ENCODE results near the gene CD46.

CD46 gene

DNA sequence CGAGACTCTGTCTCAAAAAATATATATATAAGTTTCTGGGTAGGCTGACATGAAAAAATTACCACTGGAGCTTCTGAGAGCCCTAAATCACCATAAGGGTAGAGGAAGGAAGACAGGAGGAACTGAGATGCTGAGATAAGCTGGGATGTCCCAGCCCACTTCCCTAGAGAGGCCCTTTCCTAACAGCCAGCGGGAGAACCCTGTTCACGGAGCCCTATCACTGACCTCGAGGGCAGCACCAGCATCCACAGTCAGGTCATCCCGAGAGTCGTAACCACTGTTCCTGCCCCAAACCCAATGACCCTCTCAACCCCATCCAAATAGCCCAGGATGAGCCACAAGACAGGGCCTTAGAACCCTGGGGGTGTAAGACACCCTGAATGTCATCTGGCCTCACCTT is 81.5 kb downstream of the CD46 start:
- Histone ChIP-seq H3K4me1 (ENCODE audit: control insufficient read depth, insufficient read depth, low read length, poor library complexity, severe bottlenecking) (peaks cover 35% of the 10 kb centered on the region), H3K36me3 (ENCODE audit: control insufficient read depth, insufficient read depth, low read length) (no peaks in the 10 kb centered on the region), H3K27ac (ENCODE audit: insufficient read depth, low read length, poor library complexity, severe bottlenecking) (peak overlapping the region; percentile 69), H3K27me3 (replicated peaks; ENCODE audit: control insufficient read depth, insufficient read depth, low read length, poor library complexity, severe bottlenecking) (no peaks in the 10 kb centered on the region), H3K9me3 (ENCODE audit: control insufficient read depth, low read length) (no peaks in the 10 kb centered on the region), H3K4me3 (ENCODE audit: insufficient read depth, low read depth, low read length, poor library complexity, severe bottlenecking) (no peak overlapping the region)
- no peak for DNase-seq

DNA sequence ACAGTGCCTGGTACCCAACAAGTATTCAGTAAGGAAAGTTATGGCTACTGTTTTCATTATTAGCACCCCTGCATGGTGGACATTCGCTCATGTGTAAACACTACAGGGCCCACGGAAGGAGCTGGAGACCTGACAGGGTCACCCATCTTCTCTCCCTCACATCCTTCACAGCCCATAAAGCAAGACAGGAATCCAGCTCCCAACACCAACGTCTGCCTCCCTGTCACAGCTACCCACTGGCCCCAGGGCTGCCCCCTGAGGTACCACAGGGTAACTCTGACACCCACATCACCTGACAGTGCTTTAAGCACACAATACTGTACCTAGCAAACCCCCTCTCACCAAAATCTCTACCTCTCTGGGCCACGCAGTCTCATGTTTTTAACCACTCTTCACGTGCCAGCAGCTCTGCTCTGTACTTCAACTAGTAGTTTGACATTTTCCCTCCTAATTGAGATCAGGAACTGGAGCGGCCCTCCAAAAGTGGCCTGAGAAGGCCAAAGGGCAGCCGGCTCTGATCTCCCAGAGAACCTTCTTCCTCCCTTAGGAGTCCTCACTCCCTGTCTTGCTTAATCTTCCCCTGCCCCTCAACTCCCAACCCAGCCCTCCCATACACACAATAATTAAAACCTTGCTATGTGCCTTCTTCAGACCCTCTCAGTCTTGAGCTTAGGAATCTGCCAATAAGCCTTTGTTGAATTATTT is 82.3 kb downstream of the CD46 start:
- Histone ChIP-seq H3K9me3 (ENCODE audit: control insufficient read depth, low read length) (no peaks in the 10 kb centered on the region), H3K4me3 (ENCODE audit: insufficient read depth, low read depth, low read length, poor library complexity, severe bottlenecking) (no peak overlapping the region), H3K27ac (ENCODE audit: insufficient read depth, low read length, poor library complexity, severe bottlenecking) (peak overlapping the region; percentile 69), H3K27me3 (replicated peaks; ENCODE audit: control insufficient read depth, insufficient read depth, low read length, poor library complexity, severe bottlenecking) (no peaks in the 10 kb centered on the region), H3K36me3 (ENCODE audit: control insufficient read depth, insufficient read depth, low read length) (no peaks in the 10 kb centered on the region), H3K4me1 (ENCODE audit: control insufficient read depth, insufficient read depth, low read length, poor library complexity, severe bottlenecking) (peaks cover 38% of the 10 kb centered on the region)
- DNase-seq, result no peak

DNA sequence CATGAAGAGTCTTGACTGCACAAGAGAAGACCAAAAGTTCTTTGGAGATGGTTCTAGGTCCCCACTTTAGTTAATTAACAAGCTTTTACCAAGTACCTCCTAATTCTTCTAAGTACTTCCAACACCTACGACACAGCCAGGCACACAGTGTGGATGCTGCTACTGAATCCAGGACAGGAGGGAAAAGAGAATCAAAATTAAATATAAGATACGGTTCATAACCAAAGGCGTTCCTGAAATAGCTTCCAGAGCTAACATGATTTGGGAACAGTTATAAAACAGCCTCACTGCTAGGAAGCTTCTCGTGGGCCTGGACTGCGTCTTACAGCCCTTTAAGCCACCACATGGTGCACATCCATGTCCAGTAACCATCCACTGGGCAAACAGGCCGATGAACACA is 84.1 kb downstream of the CD46 start:
- no peak for DNase-seq
- Histone ChIP-seq H3K4me3 (ENCODE audit: insufficient read depth, low read depth, low read length, poor library complexity, severe bottlenecking) (no peak overlapping the region), H3K36me3 (ENCODE audit: control insufficient read depth, insufficient read depth, low read length) (no peaks in the 10 kb centered on the region), H3K4me1 (ENCODE audit: control insufficient read depth, insufficient read depth, low read length, poor library complexity, severe bottlenecking) (peaks cover 38% of the 10 kb centered on the region), H3K9me3 (ENCODE audit: control insufficient read depth, low read length) (no peaks in the 10 kb centered on the region), H3K27ac (ENCODE audit: insufficient read depth, low read length, poor library complexity, severe bottlenecking) (no peak overlapping the region), H3K27me3 (replicated peaks; ENCODE audit: control insufficient read depth, insufficient read depth, low read length, poor library complexity, severe bottlenecking) (no peaks in the 10 kb centered on the region)

DNA sequence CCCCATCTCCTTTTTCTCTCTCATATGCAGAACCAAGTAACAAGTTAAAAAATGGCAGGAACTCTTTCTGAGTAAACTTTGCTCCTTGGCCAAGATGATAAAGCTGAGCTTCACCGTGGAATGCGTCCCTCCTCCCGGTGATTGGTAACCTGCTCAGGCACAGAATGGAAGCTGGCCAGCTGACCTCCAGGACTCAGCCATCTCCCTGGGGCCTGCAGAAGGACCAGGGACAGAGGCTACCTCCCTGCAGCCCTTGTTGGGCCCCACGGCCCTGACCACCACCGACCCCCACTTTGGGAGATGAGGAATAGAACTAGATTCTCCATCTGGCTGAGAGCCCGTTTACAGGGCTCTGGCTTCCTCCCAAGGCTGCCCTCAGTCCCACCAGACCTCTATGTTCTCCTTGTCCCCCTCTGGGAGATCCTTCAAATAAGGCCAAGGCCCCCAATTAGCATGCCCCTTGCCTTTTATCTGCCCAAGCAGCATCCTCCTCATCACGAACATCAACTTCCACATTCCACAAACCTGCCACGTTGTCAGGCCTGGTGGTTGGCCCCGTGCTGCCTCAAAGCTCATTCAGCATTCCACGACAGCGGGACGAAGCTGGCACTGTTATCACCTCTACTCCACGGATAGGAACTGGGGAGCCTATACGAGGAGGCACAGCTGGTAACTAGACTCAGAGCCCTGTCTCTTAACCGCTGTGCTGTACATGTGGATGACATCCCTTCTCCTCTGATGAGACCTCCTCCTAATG is 84.9 kb downstream of the CD46 start:
- Histone ChIP-seq H3K36me3 (ENCODE audit: control insufficient read depth, insufficient read depth, low read length) (no peaks in the 10 kb centered on the region), H3K4me3 (ENCODE audit: insufficient read depth, low read depth, low read length, poor library complexity, severe bottlenecking) (no peak overlapping the region), H3K4me1 (ENCODE audit: control insufficient read depth, insufficient read depth, low read length, poor library complexity, severe bottlenecking) (peaks cover 30% of the 10 kb centered on the region), H3K9me3 (ENCODE audit: control insufficient read depth, low read length) (no peaks in the 10 kb centered on the region), H3K27me3 (replicated peaks; ENCODE audit: control insufficient read depth, insufficient read depth, low read length, poor library complexity, severe bottlenecking) (no peaks in the 10 kb centered on the region), H3K27ac (ENCODE audit: insufficient read depth, low read length, poor library complexity, severe bottlenecking) (peak overlapping the region; percentile 26)
- DNase-seq, result no peak

DNA sequence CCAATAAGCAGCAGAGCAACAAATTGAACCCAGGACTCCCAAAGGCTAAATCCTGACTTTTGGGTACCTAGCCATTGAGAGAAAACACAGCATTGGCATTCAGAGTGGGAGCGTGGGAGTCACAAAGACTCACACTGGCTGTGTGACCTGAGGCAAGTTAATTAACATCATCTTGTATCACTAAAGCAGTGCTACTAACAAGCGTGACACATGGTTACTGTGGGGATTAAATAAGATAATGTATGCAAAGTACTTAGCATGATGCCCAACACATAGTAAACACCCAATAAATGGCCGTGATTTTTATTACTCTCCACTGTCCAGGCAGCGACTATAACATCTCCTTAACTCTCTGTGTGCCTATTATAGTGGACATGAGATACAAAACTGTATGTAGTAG is 85.8 kb downstream of the CD46 start:
- no peak for DNase-seq
- Histone ChIP-seq H3K4me3 (ENCODE audit: insufficient read depth, low read depth, low read length, poor library complexity, severe bottlenecking) (no peak overlapping the region), H3K36me3 (ENCODE audit: control insufficient read depth, insufficient read depth, low read length) (no peaks in the 10 kb centered on the region), H3K4me1 (ENCODE audit: control insufficient read depth, insufficient read depth, low read length, poor library complexity, severe bottlenecking) (peaks cover 24% of the 10 kb centered on the region), H3K27ac (ENCODE audit: insufficient read depth, low read length, poor library complexity, severe bottlenecking) (no peak overlapping the region), H3K27me3 (replicated peaks; ENCODE audit: control insufficient read depth, insufficient read depth, low read length, poor library complexity, severe bottlenecking) (no peaks in the 10 kb centered on the region), H3K9me3 (ENCODE audit: control insufficient read depth, low read length) (no peaks in the 10 kb centered on the region)

DNA sequence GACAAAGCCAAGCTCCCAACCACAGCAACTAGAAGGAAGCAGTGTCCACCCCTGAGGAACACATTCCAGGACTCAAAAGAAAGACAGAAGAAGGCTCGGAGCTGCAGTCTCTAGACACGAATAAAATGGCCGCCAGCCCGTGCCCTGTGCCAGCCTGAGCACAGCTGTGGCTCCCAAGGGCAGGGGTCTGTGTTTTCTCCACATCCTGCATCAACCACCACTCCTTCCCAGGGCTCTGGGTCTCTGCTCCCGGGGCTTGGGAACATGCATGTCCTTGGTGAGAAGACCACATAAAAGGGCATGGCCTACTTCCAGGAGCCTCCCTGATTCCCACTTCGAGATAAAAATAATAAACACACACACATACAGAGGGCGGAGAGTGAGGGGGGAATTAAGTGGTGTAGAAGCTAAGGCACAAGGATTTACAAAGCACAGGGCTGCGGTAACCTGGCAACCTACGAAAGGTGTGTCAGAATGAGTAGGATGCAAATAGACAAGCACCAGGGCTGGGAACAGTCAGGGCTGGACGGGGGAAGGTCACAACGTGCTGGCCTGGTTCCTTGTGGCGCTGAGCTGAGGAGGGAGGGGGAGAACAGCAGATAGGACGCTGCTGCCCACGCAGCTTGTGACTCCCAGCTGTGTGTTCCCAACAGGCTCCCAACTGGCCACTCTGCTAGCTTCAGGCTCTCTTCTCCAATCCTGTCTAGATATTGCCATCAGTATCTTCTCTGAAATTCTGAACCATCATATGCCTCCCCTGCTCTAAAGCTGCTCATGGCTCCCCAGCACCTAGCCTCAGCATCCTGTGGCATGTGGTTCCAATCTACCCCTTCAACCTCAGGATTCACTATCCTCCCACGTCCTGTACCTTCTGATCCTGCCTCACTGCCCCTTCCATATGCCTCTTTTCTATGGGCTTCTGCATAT is 86.6 kb downstream of the CD46 start:
- Histone ChIP-seq H3K4me1 (ENCODE audit: control insufficient read depth, insufficient read depth, low read length, poor library complexity, severe bottlenecking) (peaks cover 20% of the 10 kb centered on the region), H3K36me3 (ENCODE audit: control insufficient read depth, insufficient read depth, low read length) (no peaks in the 10 kb centered on the region), H3K4me3 (ENCODE audit: insufficient read depth, low read depth, low read length, poor library complexity, severe bottlenecking) (no peak overlapping the region), H3K27ac (ENCODE audit: insufficient read depth, low read length, poor library complexity, severe bottlenecking) (no peak overlapping the region), H3K27me3 (replicated peaks; ENCODE audit: control insufficient read depth, insufficient read depth, low read length, poor library complexity, severe bottlenecking) (no peaks in the 10 kb centered on the region), H3K9me3 (ENCODE audit: control insufficient read depth, low read length) (no peaks in the 10 kb centered on the region)
- no peak for DNase-seq

DNA sequence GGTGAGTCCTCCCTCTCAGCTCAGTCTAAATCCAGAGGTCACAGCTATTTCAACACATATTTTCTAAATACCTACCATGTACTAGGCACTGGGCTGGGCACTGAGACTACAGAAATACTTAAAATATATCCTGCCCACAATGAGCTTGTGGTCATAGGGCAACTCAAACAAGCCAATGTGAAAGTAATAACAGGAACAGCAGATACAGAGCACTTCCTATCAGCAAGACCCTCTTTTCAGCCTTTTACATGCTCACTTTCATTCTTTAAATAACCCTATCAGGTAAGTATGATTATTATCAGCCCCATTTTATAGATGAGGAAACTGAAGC is 87.2 kb downstream of the CD46 start:
- no peak overlapping the region for H3K27ac ChIP-seq (ENCODE audit: insufficient read depth, low read length, poor library complexity, severe bottlenecking)
- no peaks in the 10 kb centered on the region for H3K9me3 ChIP-seq (ENCODE audit: control insufficient read depth, low read length)

DNA sequence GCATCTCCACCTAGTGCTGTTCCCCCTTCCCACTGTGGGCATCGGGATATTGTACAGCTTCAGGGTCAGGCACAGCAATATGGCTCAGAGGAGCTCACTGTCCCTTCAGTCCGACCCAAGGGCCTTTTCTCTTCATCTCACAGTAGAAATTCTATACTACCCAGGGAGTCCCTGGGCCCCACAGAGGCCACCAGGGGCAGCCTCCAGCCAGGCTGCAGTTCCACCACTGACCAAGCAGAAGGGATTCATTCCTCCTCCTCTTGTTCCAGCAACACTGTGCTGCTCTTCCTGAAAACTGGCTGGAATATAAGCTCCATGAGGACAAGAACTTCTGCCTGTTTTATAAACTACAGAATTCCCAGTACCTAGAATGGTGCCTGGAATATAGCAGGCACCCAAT is 88.5 kb downstream of the CD46 start:
- no peak overlapping the region for H3K4me3 ChIP-seq (ENCODE audit: insufficient read depth, low read depth, low read length, poor library complexity, severe bottlenecking)
- DNase-seq, result no peak
- H3K27ac ChIP-seq (ENCODE audit: insufficient read depth, low read length, poor library complexity, severe bottlenecking), result no peak overlapping the region
- H3K9me3 ChIP-seq (ENCODE audit: control insufficient read depth, low read length), result no peaks in the 10 kb centered on the region
- H3K27me3 ChIP-seq (replicated peaks; ENCODE audit: control insufficient read depth, insufficient read depth, low read length, poor library complexity, severe bottlenecking), result no peaks in the 10 kb centered on the region
- H3K36me3 ChIP-seq (ENCODE audit: control insufficient read depth, insufficient read depth, low read length), result no peaks in the 10 kb centered on the region
- H3K4me1 ChIP-seq (ENCODE audit: control insufficient read depth, insufficient read depth, low read length, poor library complexity, severe bottlenecking), result peaks cover 18% of the 10 kb centered on the region

More for the DNA sequence above, 87.2 kb downstream of the CD46 start:
- Histone ChIP-seq H3K27me3 (replicated peaks; ENCODE audit: control insufficient read depth, insufficient read depth, low read length, poor library complexity, severe bottlenecking) (no peaks in the 10 kb centered on the region), H3K36me3 (ENCODE audit: control insufficient read depth, insufficient read depth, low read length) (no peaks in the 10 kb centered on the region), H3K4me1 (ENCODE audit: control insufficient read depth, insufficient read depth, low read length, poor library complexity, severe bottlenecking) (peaks cover 20% of the 10 kb centered on the region), H3K4me3 (ENCODE audit: insufficient read depth, low read depth, low read length, poor library complexity, severe bottlenecking) (no peak overlapping the region)
- DNase-seq, result no peak

DNA sequence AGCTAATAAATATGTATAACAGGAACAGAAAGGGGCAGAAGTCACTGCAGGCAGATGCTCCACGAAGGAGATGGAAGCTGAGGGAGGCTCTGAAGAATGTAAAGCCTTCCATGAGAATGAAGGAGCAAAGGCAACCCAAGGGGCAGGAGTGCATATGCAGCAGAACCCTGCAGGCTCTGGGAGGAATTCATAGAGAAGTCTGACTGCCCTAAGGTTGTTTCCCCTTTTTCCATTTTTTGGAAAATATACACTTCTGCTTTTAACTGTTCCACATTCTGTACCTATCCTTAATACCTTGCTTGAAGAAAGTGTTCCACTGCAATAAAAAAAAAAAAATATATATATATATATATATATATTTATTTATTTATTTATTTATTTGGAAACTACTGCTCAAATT is 89.4 kb downstream of the CD46 start:
- H3K4me1 ChIP-seq (ENCODE audit: control insufficient read depth, insufficient read depth, low read length, poor library complexity, severe bottlenecking), result peaks cover 16% of the 10 kb centered on the region
- H3K4me3 ChIP-seq (ENCODE audit: insufficient read depth, low read depth, low read length, poor library complexity, severe bottlenecking), result no peak overlapping the region
- H3K36me3 ChIP-seq (ENCODE audit: control insufficient read depth, insufficient read depth, low read length), result no peaks in the 10 kb centered on the region
- H3K27ac ChIP-seq (ENCODE audit: insufficient read depth, low read length, poor library complexity, severe bottlenecking), result no peak overlapping the region
- DNase-seq, result no peak
- H3K9me3 ChIP-seq (ENCODE audit: control insufficient read depth, low read length), result no peaks in the 10 kb centered on the region
- no peaks in the 10 kb centered on the region for H3K27me3 ChIP-seq (replicated peaks; ENCODE audit: control insufficient read depth, insufficient read depth, low read length, poor library complexity, severe bottlenecking)

DNA sequence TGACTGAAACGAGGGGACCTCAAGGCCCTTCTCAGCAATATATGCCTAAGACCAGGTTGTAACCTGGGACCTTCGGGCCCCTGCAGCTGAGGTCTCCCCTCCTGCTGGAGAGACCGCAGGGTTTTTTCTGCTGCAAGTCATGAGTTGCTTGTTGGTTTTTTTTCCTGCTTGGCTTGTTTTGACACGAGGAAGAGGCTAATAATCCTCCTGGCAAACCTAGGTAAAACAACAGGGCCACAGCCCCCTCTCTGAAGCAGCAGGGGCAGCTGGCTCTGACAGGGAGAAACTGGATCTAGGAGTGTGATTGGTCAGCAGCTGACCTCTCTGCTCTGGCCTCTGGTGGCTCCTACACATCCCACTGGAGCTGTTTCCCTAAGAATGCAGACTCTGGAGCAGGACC is 90.0 kb downstream of the CD46 start:
- H3K27me3 ChIP-seq (replicated peaks; ENCODE audit: control insufficient read depth, insufficient read depth, low read length, poor library complexity, severe bottlenecking), result no peaks in the 10 kb centered on the region
- no peaks in the 10 kb centered on the region for H3K9me3 ChIP-seq (ENCODE audit: control insufficient read depth, low read length)
- DNase-seq, result no peak
- no peak overlapping the region for H3K27ac ChIP-seq (ENCODE audit: insufficient read depth, low read length, poor library complexity, severe bottlenecking)
- H3K4me3 ChIP-seq (ENCODE audit: insufficient read depth, low read depth, low read length, poor library complexity, severe bottlenecking), result no peak overlapping the region
- H3K36me3 ChIP-seq (ENCODE audit: control insufficient read depth, insufficient read depth, low read length), result no peaks in the 10 kb centered on the region
- H3K4me1 ChIP-seq (ENCODE audit: control insufficient read depth, insufficient read depth, low read length, poor library complexity, severe bottlenecking), result peaks cover 11% of the 10 kb centered on the region
